Breast epithelium (tissue), 3 donors: ENCODE measurements around the gene ZSWIM1.

ENCODE experiments used
- CTCF ChIP-seq, 3 donors: fragments of 450-650 bp; IDR thresholded peaks; one replicate each; pipeline ENCODE4 v1.5.1; 2016 to 2017; ENCODE audit warnings: antibody characterized with exemption in 3 of 3, mild to moderate bottlenecking in 3 of 3, moderate library complexity in 3 of 3
- POLR2AphosphoS5 ChIP-seq, 3 donors: sonication (generic); formaldehyde crosslinking; IDR thresholded peaks; one replicate each; pipeline ENCODE4 v1.6.1; 2017; ENCODE audit warnings: antibody characterized with exemption in 3 of 3

GRCh38 chr20:45857882-45858216, 23.2 kb upstream of the ZSWIM1 start:
- TF ChIP-seq CTCF (IDR thresholded peaks at IDR 0.05): no peak
- no peak for TF ChIP-seq POLR2AphosphoS5 (IDR thresholded peaks at IDR 0.05)
